HG03432 (cell line): ENCODE measurements around the gene WTIP.
A peak's percentile ranks its signal among the peaks of the same experiment; 100 is the strongest.
"Not testable (repeated sequence)": the region's sequence is repeated elsewhere in the genome, so short reads cannot be mapped to it uniquely, and the experiment has no call there.

ENCODE experiments used
- ATAC-seq: cut with Tn5 transposase; IDR thresholded peaks from one replicate; pipeline ENCODE4 v1.9.1; 2021; ENCODE audit warnings: mild to moderate bottlenecking, moderate library complexity; ENCODE audit not compliant: unreplicated experiment

The WTIP gene

DNA sequence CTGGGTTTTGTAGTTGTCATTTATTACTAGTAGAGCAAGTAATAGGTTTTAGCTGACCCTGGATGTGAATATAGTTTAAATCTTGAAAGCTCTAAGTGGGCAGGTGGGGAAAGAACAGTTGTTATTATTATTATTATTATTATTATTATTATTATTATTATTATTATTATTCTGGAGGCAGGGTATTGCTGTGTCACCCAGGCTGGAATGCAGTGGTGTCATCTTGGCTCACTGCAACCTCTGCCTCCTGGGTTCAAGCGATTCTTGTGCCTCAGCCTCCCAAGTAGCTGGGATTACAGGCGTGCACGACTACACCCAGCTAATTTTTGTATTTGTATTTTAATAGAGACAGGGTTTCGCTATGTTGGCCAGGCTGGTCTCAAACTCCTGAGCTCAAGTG lies 3.1 kb upstream of the WTIP start:
- ATAC-seq: not testable (repeated sequence)

DNA sequence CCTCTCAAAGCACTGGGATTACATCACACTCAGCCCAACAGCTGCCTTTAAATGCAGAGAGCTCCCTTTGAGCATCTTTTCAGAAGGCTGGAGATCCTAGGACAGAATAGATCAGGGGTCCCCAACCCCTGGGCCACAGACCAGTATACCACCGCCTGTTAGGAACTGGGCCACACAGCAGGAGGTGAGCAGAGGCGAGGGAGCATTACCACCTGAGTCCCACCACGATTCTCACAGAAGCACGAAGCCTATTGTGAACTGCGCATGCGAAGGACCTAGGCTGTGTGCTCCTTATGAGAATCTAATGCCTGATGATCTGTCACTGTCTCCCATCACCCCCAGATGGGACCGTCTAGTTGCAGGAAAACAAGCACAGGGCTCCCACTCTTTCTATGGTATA lies 2.2 kb upstream of the WTIP start:
- no peak for ATAC-seq

DNA sequence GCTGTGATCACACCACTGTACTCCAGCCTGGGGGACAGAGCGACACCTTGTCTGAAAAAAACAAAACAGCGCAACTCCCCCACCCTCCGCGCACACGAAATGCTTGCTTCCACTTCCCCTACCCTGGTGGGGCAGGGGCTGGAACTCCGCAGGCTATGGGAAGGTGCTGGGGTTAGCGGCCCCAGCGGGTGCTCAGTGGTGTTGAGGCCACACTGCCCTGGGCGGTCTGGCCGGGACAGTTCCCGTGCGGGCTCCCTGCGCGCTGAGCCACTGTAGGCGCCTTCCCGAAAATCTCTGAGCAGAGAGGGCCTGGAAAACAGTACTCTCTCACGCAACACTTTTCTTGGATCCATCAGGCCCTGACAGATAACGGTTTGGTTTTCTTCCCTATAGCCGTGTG lies 1.1 kb upstream of the WTIP start:
- ATAC-seq: no peak

DNA sequence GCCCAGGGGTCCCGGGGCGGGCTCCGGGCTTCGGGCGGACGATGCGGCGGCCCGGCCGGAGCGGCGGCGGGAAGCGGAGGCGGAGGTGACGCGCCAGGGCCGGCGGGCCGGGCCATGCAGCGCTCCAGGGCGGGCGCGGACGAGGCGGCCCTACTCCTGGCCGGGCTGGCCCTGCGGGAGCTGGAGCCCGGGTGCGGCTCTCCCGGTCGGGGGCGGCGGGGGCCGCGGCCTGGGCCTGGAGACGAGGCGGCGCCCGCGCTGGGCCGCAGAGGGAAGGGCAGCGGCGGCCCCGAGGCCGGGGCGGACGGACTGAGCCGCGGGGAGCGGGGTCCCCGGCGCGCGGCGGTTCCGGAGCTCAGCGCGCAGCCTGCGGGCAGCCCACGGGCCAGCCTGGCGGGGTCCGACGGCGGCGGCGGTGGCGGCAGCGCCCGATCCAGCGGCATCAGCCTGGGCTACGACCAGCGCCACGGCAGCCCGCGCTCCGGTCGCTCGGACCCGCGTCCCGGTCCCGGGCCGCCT lies 362 bp downstream of the WTIP start:
- no peak for ATAC-seq

DNA sequence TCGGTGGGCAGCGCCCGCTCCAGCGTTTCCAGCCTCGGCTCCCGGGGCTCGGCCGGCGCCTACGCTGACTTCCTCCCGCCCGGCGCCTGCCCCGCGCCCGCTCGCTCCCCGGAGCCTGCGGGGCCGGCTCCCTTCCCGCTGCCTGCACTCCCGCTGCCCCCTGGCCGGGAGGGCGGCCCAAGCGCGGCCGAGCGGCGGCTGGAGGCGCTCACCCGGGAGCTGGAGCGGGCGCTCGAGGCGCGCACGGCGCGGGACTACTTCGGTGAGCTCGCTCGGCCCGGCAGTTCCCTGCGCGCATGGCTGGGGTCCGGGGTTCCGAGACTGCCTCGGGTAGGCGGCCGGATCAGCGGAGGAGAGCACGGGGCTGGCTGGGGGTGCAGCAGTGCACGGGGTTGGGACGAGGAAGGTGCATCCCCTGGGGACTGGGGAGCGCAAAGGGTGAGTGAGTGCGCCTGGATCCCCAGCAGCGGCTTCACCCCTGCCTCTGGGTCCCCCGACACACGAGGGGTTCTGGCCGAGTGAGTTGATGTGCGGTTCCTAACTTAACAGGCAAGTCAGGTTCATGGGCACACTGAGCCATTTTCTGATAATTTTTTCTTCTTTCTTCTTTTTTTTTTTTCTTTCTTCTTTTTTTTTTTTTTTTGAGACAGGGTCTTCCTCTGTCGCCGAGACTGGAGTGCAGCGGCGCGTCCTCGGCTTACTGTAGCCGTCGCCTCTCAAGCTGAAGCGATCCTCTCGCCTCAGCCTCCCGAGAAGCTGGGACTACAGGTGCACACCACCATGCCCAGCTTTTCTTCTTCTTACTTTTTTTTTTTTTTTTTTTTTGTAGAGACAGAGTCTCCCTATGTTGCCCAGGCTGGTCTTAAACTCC lies 1.1 kb downstream of the WTIP start:
- no peak for ATAC-seq

DNA sequence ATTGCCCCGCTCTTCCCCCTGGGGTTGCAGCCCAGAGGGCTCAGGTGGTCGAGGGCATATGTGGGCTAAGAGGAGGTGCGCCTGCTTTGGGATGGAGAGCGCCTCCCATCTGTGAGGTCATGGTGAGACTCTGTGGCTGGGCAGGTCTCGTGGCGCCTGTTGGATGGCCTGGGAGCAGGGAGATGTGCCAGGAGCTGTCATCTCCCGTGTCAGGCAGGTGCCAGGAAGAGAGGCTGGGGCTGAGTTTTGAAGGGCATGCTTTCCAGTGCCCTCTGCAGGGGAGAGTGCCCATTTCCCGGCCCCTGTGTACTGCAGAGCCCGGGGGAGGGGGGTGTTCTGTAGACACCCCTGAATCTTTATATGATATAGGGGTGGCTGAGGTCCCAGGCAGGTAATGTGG lies 2.8 kb downstream of the WTIP start:
- ATAC-seq: no peak

DNA sequence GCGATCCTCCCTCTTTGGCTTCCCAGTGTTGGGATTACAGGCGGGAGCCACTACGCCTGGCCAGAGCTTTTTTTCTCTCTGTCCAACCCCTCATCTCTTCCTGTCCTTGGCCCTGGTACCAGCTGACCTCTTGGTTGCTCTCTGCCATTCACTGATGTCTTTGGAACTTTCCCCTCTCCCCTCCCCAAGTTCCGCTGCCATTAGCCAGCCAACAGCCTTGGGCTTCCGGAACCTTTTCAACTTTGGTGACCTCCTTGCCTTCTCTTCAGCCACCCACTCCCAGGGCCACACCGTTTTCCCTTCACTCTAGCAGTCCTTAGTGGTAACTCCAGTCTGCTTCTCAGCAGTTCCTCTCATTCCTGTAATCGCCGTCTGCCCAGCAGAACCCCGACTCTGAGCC lies 4.3 kb downstream of the WTIP start:
- no peak for ATAC-seq

DNA sequence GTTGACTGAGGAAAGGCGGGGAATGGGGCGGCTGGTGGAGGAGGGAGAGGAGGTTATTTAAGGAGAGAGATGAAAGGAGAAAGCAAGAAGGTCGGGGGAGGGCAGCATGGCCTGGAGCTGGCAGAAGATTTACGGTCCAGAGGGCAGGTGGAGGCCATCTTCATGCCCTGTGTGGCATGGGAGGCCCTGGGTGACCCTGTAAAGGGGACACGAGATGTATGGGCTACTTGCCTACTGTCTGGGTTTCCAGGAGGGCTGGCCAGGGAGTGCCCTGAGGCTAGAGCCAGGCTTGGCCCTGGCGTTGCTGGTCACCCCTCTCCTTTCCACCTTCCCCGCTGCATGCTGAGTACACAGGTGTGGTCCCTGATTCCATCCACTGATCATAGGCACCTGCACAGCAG lies 6.1 kb downstream of the WTIP start:
- ATAC-seq: no peak

DNA sequence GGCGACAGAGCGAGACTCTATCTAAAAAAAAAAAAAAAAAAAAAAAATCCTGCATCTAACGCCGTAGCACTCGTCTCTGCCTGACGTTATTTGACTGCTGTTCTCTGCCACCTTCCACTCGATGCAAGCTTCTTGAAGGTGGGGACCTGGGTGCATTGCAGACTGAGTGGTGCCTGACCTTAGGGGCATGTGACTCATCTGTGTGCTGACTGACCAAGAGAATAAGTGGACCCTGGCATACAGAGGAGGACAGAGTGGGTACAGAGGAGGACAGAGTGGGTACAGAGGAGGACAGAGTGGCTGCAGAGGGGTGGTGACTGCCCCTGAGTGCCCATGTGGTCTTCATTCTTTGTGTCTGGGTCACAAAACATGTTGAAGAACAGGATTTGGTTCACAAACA lies 7.6 kb downstream of the WTIP start:
- ATAC-seq: no peak

DNA sequence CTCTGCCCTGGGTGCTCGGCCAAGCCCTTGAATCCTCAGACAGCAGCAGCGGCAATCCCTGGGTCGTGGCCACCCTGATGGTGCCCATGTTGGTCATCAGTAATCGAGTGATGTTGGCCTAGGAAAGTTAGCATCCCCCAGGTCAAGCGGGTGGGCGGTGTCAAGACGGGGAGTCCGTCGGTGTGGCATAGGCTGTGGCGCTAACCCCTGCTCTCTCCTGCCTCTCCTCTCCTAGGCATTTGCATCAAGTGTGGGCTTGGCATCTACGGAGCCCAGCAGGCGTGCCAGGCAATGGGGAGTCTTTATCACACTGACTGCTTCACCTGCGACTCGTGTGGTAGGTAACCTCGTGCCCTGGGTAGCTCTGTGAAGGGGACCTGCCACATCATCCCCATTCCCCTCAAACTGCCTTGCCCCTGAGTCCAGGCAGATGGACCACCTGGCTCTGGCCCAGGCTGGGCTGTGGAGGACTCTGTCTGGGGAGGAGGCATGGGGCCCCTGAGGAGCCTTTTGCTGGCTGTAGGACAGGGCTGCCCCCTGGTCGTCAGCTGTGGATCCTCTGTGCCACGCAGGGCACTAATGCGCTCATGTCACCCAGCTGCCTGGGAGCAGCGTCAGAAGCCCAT lies 8.7 kb downstream of the WTIP start:
- no peak for ATAC-seq

DNA sequence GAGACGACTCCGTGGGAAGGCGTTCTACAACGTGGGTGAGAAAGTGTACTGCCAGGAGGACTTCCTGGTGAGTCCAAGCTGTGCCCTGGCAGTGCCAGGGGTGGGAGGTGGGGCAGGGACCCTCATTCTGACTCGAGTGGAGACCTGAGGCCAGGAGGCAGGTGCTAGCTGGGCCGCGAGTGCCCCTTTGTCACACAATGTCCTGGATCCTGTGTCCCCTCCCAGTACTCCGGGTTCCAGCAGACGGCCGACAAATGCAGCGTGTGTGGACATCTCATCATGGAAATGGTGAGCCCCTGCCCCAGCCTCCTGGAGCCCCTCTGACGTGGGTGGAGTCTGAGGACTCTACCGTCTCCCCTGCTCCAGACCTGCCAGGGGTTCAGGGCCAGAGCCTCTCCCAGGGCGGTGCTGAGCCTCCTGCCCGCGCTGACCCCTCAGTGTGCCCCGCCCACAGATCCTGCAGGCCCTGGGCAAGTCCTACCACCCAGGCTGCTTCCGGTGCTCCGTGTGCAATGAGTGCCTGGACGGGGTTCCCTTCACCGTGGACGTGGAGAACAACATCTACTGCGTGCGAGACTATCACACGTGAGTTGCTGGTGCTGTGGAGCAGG lies 11.6 kb downstream of the WTIP start:
- no peak for ATAC-seq

DNA sequence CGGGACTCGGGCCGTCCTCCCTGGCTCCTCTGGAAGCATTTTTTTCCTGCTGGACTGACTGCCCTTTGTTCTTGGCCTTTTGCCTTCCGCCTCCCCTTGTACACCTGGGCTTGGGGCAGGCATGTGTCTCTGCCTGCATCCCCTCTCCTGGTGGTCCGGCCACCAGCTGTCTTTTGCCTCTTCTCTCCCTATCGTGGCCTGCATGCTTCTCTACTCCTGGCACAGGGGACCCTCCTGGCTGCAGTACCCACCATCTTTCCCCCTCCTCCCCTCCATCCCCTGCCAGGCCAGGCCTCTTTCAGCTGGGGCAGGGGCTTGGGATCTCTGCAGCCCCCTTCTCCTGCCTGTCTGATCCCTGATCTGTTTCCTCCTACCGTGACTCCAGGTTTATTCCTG lies 12.1 kb downstream of the WTIP start:
- ATAC-seq: no peak

DNA sequence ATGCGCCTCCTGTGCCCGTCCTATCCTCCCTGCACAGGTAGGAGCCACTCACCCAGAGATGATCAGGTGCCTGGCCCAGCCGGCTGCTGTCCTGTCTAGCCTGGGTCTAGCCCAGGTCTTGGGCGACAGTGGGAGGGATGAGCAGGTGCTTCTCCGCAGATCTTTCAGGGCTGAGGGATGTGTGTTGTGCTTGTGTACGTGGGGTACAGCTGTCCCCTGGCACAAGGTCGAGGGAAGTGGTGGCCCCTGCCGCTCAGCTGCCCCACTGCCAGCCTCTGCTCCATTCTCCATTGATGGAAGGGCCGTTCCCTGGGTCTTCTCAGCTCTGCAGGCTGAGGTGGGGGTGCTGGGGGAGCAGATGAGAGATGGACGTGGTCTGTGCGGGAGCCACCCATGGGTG lies 13.0 kb downstream of the WTIP start:
- ATAC-seq: no peak

DNA sequence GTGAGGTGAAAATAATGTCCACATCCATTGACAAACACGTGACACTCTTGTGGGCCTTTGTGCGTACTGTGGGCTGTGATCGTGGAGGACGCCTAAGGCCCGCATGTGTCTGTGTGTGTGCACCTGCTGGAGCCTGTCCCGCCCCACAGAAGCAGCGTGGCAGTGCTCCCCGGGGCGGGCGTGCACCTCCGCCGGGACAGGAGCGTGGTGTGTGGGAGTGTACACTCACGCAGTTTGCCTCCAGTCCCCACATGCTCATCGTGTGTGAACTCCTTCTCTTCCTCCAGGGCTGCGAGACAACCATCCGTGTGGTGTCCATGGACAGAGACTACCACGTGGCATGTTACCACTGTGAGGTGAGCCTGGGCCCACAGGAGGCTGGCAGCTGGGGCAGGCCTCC lies 13.9 kb downstream of the WTIP start:
- no peak for ATAC-seq

DNA sequence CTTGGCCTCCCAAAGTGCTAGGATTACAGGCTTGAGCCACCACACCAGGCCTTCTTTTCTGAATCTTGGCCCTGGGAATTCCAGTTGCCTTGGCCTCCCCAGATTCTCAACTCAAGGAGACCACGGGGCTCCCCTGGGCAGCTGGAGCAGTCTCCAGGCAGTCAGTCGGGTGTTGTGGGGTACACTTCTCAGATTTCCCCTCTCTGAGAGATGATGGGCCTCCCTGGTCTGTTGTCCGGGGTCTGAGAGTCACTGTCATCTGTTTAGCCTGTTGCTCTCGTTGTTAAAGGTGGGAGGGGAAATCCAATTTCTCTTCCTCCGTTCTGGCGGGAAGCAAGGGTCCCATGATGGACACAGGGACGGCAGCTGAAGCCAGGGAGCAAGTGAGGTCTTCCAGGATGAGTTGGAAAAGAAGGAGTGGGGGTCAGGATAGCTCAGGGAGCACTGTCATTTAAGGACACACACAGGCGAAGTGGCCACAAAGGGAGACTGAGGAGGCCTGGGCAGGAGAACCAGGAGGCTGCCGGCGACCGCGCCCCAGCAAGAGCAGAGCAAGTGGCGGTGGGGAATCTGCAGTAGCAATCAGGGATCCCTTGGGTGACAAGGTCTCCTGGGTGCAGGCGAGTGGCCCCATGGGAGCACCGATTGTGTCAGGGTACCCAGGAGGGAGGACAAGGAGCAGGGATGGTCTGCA lies 15.7 kb downstream of the WTIP start:
- ATAC-seq: no peak

DNA sequence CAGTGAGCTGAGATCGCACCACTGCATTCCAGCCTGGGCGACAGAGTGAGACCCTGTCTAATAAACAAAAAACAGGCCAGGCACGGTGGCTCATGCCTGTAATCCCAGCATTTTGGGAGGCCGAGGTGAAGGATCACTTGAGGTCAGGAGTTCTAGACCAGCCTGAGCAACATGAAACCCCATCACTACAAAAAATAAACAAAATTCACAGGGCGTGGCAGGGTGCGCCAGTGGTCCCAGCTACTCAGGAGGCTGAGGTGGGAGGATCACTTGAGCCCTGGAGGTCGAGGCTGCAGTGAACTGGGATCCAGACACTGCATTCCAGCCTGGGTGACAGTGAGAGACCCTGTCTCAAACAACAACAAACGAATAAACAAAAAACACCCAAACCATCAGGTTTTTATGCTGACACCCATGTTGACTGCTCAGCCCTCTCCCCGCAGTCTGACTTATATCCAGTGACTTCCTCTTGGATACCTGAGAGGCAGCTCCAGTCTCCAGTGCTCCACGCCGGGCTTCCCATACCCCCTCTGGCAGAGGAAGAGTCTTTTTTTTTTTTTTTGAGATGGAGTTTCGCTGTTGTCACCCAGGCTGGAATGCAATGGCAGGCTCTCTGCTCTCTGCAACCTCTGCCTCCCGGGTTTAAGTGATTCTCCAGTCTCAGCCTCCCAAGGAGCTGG lies 17.7 kb downstream of the WTIP start:
- ATAC-seq: no peak

DNA sequence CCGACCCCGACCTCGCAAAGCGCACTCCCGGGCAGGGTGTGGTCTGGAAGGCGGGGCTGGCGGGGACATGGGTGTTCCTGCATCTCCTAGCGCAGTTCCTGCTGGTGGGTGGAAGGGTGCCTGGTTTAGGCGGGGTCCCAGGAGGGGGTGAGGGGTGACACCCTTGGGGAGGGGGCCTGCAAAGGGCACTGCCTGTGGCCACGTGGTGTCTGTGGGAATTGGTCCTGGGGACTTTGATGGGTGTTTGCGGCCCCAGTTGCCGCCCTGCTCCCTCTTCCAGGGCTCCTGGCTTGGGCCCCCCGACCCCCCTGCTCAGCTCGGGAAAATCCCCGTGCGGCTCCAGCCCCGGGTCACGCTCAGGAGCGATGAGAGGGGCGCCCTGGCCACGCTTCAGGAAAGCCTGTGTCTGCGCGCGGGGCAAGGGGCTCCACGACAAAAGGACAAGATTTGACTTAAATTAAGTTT lies 19.1 kb downstream of the WTIP start:
- no peak for ATAC-seq

DNA sequence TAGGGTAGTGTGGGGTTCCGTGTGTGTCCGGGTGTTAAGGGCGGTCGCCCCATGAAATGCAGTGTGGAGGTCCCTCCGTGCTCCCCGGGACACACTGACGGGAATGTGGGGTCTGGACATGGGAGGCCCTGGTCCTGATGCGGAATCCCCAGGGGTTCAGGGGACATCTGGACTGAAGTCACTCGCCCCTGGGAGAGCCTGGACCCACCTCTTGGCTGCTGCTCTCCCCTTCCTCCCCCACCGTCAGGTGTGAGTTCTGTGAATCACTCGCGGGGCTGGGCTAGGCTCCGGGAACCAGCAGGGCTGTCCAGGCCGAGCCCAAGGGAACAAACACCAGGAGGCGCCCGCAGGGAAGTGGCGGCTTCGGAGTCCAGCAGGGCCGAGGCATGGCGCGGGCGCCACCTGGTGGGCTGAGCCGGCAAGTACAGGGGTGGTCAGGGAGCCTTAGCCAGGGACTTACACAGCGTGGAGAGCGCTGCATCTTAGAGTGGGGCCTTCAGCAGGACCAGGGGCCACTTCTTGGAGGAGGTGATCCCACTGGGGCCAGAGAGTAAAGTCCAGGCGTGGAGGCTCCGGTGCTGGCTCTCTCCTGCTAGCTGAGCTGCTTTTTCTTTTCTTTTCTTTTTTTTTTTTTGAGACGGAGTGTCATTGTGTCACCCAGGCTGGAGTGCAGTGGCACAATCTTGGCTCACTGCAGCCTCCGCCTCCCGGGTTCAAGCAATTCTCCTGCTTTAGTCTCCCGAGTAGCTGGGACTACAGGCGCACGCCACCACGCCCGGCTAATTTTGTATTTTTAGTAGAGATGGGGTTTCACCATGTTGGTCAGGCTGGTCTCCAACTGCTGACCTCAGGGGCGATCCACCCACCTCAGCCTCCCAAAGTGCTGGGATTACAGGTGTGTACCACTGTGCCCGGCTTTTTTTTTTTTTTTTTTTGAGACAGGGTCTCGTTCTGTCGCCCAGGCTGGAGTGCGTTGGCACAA lies 20.1 kb downstream of the WTIP start:
- ATAC-seq: peak; percentile 82

DNA sequence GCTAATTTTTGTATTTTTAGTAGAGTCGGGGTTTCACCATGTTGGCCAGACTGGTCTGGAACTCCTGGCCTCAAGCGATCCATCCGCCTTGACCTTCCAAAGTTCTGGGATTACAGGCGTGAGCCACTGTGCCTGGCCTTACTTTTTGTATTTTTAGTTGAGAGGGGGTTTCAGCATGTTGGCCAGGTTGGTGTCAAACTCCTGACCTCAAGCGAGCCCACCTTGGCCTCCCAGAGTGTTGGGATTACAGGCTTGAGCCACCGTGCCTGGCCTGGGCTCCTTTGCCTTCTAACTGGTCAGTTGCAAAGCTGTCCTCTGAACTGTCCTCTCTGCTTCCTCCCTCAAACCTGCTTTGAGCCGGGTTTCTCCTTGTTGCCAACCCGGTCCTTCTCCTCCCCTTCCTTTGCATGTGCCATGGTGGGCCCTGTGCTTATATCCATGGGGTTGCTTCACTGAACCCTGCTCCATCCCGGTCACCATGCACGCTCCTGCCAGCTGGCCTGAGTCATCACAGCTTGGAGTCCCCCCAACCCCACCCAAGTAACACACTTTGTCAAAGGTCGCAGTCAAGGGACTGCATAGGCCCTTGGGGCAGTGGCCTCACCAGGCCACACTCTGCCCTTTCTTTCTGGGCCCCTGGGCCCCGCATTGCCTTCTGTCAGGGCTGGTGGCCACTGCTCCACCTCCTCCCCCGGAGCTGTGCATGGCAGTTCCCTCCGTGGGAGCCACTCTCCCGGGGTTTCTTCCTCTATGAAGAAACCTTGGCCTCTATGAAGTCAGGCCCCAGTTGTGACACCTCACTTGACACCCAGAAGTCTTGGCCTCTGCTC lies 21.2 kb downstream of the WTIP start:
- no peak for ATAC-seq
